ENCODE measurements around the gene SERPINA10.

- TF ChIP-seq, protein P1, sequence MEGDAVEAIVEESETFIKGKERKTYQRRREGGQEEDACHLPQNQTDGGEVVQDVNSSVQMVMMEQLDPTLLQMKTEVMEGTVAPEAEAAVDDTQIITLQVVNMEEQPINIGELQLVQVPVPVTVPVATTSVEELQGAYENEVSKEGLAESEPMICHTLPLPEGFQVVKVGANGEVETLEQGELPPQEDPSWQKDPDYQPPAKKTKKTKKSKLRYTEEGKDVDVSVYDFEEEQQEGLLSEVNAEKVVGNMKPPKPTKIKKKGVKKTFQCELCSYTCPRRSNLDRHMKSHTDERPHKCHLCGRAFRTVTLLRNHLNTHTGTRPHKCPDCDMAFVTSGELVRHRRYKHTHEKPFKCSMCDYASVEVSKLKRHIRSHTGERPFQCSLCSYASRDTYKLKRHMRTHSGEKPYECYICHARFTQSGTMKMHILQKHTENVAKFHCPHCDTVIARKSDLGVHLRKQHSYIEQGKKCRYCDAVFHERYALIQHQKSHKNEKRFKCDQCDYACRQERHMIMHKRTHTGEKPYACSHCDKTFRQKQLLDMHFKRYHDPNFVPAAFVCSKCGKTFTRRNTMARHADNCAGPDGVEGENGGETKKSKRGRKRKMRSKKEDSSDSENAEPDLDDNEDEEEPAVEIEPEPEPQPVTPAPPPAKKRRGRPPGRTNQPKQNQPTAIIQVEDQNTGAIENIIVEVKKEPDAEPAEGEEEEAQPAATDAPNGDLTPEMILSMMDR (IDR thresholded peaks at IDR 0.05; ENCODE audit: low read length), result no peak
- TF ChIP-seq EZH2 (IDR thresholded peaks at IDR 0.05; ENCODE audit: borderline replicate concordance, low read length), result no peak
Observed at GRCh38 chr14:94306047-94306978, 13.2 kb upstream of the SERPINA10 start.

Measured in OCI-LY1 (cell line).